Measurements from ENCODE around the gene DAO.

The DAO gene

DNA sequence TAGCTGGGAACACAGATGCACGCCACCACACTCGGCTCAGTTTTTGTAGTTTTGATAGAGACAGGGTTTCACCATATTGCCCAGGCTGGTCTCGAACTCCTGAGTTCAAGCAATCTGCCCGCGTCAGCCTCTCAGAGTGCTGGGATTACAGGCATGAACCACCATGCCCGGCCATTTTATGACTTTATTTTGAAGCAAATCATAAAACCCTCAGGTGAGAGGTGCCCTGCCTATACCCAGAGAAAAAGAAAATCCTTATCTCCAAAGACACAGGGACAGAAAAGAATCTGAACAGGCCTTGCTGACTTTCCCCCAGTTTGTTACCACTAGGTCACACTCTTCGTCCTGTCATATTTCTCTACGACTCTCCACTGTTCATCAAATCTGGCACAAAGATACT is 48.8 kb downstream of the DAO start:
- DNase-seq = no peak

DNA sequence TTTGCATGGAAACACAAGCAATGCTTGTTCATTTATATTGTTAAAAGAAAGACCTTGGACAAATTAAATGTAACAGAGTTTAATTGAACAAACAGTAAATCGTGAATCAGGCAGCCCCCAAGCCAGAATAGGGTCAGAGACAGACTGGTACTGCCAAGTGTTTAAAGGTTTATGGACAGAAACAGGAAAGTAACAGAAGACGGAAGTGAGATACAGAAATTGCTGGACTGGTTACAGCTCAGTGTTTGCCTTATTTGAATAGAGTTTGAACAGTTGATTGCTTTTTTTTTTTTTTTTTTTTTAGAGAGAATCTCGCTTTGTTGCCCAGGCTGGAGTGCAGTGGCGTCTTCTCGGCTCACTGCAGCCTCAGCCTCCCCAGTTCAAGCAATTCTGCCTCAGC is 50.3 kb downstream of the DAO start:
- no peak for DNase-seq

DNA sequence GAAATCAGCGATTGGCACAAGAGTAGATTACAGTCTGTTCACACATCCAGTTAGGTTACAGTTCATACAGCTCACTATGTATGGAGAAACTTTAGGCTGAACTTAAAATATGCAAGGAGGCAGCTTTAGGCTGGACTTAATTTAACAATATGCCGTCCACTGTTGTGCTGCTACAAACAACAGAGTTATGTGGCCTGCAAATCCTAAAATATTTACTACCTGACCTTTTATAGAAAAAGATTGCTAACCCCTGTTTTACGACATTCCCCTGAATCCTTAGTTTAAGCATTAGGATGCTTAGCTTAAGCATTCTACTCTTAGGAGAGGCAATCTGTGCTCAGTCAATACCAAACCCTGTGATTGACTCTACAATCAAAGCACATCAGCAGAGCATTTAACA is 50.9 kb downstream of the DAO start:
- no peak for DNase-seq

DNA sequence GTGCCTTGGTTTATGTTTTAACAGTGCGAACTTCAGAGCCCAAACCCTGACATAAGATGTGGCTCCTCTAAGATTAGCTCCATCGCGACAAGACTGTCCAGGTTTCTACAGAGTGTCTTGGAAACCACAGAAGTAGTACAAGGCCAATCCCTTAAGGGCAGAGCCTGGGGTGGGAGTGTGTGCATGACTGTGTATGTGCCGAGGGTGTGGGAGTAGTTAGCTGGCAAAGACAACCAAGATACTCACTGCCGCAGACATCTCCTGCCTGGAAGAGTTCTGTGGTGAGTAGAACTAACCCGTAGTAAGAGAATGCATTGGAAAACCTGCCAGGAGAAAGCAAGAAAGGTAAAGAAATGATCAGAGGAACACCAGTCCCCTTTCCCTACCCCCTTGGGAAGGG is 54.1 kb downstream of the DAO start:
- DNase-seq = peak; percentile 4

- no peak for DNase-seq
Measured at GRCh38 chr12:108935159-108935763, 55.4 kb downstream of the DAO start.

- no peak for DNase-seq
Measured at GRCh38 chr12:108938247-108938924, 58.5 kb downstream of the DAO start.

DNA sequence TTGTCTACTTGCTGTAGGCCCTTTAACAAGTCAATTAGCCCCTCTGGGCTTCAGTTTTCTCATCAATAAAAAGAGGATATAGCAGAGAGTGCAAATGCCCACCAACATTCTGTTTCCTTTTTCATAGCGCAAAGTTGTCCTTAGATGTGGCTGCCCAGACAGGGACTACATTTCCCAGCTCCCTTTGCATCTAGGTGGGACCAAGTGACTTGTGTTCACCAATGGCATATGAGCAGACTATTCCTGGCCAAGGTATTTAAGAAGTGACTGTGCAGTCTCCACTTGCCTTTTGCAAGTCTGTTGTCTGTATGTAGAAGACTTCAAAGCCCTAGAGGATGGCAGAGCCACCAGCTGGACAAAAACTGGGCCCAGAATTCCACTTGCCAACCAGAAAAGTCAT is 59.7 kb downstream of the DAO start:
- DNase-seq = no peak

- no peak for DNase-seq
Measured at GRCh38 chr12:108940138-108940537, 60.2 kb downstream of the DAO start.

- DNase-seq = no peak
Measured at GRCh38 chr12:108947097-108947496, 67.2 kb downstream of the DAO start.

GRCh38 chr12:108948367-108948766 is 68.5 kb downstream of the DAO start:
- no peak for DNase-seq

DNA sequence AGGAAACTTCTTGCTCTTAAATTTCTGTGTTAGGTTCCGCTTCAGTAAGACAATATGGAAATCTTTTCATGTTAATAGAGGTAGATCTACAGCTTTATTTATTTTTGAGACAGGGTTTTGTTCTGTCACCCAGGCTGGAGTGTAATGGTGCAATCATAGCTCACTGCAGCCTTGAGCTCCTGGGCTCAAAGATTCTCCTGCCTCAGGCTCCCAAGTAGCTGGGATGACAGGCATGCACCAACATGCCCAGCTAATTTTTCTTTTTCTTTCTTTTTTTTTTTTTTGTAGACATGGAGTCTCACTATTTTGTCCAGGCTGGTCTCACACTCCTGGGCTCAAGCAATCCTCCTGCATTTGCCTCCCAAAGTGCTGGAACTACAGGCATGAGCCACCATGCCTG is 70.1 kb downstream of the DAO start:
- no peak for DNase-seq

Measured in kidney glomerular epithelial cell (primary cell).